ENCODE data around the gene LSAMP.

Gene LSAMP

DNA sequence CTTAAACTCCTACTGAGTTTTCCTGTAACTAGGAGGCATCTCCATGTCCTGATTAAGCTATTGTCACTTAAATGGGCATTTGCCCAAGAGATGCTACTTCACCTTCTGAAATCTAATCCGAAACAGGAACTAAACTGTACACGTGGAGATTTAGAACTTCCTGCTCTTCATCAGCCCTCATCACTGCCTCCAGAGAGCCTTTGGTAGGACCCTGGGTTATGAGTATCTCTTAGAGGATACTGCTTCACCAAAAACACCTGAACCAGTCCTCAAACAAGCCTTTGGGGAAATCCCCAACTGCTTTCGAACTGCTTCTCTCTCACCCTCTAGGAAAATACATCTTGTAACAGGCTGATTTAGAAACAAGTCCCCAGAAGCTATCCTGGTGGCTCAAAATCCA lies 501.7 kb downstream of the LSAMP start:
- DNase-seq (ENCODE audit: low read depth): no peak

DNA sequence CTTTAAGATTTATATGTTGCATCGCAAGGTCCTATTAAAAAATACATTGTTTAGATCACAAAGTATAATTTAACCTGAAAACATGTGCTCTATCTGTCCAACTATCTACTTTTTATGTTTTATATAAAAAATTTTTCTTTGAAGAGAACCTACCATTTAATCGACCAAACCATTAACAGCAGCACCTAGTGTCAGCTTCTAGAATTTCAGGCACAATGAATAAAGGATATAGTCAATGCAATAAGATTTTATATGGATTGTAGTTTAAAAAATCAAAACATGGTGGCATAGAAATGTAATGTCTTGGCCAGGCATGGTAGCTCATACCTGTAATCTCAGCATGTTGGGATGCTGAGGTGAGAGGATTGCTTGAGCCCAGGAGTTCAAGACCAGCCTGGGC lies 508.2 kb downstream of the LSAMP start:
- DNase-seq (ENCODE audit: low read depth): no peak

DNA sequence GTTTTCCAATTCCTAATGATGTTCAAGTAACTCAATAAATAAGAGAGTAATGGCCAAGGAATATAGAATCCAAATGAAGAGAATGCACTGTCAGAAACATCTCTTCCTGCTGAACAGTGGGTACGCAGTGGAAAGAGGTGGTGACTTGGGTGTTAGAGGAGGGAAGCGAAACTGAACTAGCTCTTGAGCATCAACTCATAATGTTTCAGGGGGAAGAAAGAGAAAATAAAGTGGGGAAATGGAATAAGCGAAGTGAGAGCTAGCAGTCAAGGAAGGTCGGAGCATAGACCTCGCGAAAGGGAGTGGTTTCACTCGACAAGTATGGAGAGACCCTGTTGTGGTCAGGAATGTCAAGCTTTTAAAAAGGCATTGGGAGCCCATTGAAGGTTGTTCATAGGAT lies 512.5 kb downstream of the LSAMP start:
- no peak for DNase-seq (ENCODE audit: low read depth)

DNA sequence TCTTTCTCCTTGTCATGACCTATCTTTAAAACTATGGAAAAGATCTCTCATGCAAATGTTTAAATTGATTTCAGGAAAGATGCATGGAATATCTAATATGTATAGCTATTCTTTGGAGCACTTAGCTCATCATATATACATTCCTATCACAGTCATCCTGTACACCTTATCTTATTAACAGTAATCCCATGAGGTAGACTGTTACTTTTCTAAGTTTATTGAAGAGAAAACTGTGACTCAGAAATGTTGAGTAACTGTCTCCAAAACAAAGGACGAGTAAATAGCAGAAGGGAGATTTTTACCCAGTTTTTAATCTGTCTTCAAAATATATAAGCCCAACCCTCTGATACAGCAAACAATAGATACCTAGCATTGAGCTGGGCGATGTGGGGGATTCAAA lies 513.7 kb downstream of the LSAMP start:
- DNase-seq (ENCODE audit: low read depth): no peak

DNA sequence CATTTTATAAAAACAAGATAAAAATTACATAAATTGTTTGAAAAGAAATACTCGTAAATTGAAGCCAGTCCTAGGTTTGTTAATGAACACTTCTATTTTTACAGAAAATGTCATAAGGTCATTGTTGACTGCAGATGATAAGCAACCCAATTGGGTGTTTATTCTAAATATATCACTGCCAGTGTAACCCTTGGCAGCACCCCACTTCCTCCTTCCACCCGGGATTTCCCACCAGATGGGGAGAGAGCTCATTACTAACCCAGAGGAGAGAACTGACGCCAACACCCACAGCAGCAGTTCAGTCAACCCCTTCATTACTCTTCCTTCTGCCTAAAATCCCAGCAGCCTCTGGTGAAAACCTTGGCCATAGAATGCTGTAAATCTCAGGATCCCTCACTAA lies 514.4 kb downstream of the LSAMP start:
- no peak for DNase-seq (ENCODE audit: low read depth)

DNA sequence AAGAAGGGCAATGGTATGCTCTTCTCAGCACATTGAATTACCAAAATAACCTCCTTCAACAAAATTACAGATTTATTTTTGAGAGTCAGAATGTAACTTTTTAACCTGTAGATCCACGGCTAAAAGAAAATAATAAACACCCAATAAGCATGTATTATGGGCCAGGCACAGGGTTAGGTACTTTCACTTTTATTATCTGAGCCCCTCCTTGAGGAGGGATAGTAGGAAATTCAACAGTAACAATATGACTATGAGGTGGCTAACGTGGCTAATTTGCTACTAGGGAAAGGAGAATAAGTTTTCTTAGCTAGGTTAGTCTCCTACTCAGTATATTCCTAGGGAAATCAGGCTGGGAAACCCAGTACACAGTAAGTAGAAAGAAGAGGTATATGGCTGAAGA lies 515.1 kb downstream of the LSAMP start:
- DNase-seq (ENCODE audit: low read depth): no peak

DNA sequence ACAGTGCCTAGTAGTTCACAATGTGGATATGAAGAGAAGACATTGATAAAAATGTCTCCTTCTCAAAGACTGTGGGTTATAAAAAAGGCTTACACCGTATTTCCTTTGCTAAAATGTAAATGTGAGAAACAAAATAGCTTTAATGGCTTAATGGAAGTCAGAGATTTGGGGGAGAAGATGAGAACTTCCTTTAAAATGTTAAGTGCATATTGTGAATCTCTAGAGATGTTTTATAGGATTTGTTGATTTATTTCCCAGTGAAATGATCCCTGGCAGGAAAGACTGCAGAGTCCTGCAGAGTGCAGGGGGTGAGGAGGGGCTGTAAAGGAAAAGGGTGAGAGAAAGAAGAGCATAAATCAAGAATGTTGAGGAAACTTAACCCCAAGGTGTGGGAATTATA lies 516.9 kb downstream of the LSAMP start:
- DNase-seq (ENCODE audit: low read depth): no peak

DNA sequence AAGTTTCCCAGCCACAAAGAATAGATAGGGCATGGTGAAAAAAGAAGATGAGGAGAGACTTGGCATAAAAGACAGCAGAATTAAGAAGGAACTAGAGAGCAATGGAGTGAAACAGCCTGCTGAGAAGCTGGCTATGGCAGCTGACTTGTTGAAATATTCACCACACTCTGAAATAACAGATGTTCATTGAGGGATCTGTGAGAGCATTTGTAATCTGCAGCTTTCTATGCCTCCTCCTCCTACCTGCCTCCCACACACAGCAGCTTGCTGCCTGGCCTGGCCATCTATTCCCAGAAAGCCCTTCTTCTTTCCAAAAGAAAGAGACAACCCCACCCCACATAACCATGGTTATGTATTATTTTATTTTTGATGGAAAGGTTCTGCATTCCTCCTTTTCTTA lies 518.1 kb downstream of the LSAMP start:
- DNase-seq (ENCODE audit: low read depth): no peak

DNA sequence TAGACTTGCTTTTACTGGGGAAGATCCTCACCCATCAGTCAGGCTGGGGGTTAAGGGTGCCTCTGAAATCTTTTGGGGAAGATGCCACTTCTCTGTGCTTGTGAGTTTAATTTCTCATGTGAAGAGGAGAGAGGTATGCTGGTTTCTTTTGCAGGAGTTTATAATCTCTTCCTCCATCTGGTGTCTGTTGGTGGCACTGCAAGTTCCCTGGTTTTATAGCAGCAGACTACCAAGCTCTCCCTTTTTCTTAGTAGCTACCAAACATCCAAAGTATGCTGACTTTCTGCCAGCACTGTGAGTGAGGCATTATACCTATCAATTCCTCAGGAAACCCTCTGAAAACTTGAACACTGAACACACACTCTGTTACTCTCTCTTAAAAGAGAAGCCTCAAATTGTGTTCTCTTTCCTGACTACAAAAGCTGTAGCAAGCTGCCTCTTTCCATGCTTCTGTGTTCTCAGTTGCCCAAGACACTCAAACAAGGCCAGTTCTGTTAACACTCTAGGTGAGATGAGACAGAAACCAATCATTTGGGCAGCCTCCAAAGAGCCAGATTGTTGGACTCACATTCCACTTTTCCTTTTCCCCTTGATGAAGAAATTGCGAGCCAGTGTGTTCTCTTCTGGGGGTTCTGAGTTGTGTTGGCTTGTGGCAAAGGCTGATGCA lies 522.5 kb downstream of the LSAMP start:
- peak; percentile 24 for DNase-seq (ENCODE audit: low read depth)

DNA sequence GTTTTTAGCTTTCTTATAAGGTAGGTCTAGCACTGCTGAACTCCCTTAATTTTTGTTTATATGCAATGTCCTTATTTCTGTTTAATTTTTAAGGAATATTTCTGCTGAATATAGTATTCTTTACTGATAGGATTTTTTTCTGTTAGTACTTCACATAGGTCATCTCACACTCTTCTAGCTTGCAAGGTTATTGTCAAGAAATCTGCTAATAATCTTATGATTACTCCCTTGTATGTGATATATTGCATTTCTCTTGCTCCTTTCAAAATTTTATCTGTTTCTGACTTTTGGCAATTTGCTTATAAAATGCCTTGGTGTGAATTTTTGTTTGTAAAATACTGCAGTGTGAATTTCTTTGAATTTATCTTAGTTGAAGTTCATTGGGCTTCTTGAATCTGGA lies 523.6 kb downstream of the LSAMP start:
- no peak for DNase-seq (ENCODE audit: low read depth)

DNA sequence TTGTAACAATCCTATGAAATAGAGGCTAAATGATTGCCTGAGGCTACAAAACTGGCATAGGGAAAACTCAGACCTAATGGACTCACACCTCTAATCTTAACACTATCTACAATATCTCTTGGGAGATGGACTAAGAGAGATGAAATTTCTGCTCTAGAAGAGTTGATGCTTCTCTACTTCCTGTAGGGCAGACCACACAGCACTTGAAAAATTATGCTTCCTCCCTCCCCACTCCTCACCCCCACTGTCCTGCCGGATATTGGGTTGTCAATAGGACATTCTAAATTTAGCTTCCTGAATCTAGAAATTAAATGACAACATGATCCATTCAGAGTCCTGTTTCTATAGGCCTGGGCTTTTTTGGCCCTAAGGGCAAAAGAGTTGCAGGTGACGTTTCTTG lies 526.4 kb downstream of the LSAMP start:
- DNase-seq (ENCODE audit: low read depth): no peak

DNA sequence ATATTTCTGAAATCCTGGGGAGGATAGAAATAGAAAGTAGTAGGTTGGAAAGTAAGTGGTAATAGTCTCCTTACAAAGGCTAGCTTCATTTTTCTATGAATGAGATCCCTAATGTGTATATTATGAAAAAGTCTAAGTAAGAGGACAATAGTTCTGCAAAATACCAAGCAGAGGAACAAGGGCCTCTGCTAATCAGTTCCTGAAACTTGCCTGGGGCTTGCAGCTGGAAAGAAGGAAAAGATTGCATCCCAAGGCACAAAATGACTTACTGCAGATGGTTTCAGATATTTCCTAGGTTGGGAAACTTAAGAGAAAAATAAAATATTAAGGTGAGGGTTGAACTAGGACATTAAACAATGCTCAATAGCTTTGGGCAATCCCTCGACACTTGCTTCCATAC lies 528.4 kb downstream of the LSAMP start:
- no peak for DNase-seq (ENCODE audit: low read depth)

DNA sequence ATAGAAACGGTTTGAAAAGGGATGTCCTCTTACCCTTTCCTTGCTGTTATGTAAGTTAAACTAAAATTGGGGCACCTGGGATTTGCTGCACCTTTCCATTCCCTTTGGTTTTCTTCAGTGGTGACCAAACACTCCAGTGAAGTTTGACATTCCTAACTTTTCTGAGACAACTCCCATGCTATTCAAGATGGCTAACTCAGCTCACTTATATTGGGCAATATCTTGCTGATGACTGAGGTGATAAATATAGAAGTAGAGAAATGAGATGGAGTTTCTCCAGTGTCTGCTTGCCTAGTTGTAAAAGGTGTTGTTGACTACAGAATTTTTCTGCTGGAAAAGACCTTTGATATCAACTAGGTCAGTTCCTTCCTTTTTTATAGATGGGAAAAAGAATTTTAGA lies 530.2 kb downstream of the LSAMP start:
- no peak for DNase-seq (ENCODE audit: low read depth)

DNA sequence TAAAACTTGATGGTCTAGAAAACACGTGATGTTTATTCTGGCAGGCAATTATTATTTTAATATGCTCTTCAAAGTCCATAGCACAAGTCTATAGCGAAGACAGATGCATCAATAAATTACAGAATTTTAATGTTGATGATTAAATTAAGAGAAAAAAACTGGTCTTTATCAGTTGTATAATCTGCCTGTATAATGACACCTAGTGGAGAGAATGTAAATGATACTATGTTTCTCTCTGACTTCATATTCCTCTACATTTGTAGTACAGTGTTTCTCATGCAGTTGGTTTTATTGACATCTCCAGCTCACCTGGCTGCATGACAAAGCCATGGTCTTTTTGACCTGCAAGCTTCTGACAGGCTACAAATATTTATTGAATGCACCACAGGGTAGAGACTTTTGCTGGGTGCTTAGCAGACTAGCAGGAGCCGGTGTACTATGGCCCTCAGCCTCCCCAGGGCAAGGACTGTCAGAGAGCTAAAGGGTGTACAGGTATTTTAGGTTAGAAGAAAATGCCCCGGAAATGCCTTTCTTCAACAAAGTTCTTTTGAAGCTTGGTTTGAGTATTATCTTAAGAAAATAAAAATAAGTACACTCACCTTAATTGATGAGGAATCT lies 532.1 kb downstream of the LSAMP start:
- DNase-seq (ENCODE audit: low read depth): no peak

DNA sequence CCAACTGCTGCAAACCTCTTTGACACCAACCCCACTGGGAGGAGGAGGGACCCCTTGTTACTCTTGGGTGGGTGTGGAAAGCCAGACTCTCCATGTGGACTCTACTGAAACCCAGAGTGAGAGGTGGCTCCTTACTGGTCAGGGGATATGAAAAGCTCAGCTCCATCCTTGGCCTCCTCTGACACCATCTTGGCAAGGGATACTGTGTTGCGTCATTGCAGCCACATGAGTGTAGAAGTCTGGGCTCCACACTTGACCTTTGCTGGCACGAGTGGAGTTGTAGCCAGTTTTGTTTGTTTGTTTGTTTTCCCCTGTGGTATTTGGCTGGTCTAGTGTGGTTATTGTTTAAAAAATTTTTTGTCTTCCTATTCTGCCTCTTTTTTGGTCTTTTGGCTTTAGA lies 532.9 kb downstream of the LSAMP start:
- DNase-seq (ENCODE audit: low read depth): no peak

DNA sequence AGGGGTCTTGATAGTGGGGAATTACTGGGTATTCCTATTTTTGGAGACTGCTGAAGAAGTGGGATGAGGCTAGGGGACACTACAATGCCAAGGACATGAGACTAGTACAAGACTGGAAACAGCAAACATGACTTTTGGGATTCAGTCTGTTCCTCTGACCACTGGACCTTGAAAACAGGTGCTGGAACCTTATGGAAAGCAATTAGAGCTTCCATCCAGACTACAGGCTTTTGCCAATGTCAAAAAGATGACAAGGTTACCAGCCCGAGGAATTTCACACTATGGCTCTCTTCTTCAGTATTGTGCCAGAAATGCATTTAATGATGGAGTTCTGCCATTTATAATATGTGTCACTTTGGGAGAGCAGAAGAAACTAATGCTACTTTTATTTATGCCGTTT lies 539.4 kb downstream of the LSAMP start:
- DNase-seq (ENCODE audit: low read depth): no peak

DNA sequence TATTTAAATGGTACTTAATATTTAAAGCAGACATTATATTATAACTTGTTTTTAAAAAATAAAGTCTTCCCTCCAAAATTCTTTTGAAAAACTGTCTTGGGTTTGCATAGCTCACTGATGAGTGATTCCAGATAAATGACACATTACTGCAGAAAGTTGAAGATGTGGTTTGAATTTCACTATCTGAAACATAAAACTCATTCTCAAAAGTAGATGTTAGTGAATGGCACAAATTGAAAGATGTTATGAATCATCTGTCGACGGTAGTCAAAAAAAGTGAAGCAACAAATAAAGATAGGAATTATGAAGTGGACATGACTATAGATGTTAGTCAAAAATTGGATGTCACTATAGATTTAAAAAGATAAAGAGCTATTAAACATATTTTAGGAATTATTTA lies 541.4 kb downstream of the LSAMP start:
- DNase-seq (ENCODE audit: low read depth): no peak

DNA sequence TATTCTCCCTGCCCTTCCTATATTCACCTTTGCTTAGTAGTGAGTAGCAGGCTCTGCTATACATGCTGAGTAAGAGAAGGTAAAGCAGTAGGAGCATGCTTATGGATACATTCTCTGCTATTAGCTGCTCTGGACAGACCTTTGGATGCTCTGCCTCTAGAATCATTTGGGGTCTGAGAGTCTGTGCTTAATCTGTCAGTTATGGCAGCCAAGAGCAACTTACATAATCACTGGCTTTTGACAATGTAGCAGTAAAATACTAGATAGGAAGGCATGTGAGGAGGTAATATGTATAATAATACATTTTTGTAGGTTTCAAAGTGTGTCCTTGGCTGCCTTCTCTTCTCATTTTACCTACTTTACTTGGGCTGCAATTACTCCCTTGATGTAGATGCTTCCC lies 544.3 kb downstream of the LSAMP start:
- DNase-seq (ENCODE audit: low read depth): no peak

DNA sequence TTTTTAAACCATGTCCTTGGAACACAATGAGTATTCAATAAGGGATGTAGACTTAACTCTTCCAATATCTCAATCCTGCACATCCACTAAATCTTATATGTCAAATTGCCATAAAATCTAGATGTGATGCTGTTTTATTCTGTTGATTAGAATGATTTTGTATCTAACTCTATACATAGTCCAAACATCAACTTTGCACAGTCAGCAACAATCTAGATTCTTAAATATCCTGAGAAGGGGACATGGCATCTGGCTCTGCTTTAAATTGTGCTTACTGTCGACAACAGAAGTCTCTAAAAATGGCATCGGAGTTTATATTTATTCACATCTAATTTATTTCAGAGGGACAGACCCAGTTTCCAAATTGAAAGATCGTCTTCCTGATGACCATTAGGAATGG lies 545.8 kb downstream of the LSAMP start:
- no peak for DNase-seq (ENCODE audit: low read depth)

DNA sequence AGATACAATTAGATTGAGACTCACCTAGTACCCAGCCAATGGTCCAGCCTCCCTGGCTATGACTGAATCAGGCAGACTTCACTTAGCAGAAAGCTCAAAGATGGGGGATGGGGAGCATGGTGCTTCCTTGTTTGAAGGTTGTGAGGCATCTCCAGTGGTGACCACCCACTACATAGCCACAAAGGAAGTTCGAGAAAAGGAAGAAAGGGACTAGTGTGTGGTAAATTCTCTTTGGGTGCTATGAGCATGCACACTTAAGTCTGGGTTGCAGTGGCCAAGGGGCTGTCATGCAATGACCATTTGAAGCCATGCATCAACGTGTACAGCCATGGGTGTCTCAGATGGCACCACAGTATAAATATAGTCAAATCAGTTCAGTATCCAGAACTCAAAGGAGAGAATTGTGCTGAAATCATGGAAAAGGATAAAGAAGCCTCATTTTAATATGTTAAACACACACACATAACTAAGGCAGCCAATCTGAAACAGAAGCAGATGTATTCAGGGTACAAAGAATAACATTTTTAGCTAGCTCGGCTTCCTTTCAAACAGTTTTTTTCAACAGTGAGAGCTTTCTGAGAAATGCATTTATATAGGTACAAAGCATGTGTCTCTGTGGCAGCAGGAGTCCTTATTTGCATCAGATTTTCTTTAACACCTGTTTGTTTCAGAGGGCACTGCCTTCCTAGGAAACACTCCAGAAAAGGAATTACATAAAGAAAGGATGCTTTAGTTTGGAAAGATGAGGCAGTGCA lies 546.5 kb downstream of the LSAMP start:
- DNase-seq (ENCODE audit: low read depth): no peak

DNA sequence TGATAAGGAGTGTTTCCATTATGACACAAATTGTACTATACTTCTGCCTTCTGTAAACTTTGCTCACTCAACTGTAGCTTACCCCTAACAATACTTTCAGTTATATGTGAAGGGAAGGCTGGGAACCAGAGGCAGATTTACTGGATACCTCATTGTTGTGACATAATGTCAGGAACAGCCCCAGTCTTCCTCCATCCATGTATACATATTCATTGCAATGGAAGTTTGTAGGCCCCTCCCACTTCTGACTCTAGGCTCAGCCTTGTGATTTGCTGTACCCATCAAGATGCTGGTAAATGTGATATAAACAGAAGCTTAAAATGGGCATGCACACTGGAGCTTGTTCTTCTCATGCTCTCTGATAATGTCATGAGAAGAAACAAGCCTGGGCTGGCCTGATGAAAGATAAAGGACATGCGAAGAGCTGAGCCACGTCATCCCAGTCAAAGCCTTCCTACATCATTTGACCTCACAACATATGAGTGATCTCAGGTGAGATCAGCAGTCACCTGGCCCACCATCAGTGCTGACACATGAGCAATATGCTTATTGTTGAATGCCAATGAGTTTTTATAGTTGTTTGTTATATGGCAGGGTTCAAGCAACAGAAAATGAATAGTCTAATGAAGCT lies 554.2 kb downstream of the LSAMP start:
- no peak for DNase-seq (ENCODE audit: low read depth)

DNA sequence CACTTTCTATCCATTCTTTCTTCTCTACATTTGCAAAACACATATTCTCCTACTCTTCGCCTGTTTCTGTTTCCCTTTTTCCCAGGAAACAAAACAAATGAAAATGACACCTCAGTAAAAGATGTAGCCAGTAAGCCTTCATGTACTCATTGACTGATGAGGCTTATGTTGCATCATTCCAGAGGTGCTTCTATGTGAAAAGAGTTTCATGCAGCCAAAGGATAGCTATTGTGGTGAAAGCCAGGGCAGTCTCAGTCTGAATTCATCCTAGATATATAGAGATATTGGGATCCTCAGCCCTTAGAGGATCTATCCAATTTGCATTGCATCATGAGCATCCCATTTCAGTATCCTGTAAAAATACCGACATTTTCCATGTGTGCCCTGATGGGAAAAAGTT lies 554.7 kb downstream of the LSAMP start:
- no peak for DNase-seq (ENCODE audit: low read depth)

DNA sequence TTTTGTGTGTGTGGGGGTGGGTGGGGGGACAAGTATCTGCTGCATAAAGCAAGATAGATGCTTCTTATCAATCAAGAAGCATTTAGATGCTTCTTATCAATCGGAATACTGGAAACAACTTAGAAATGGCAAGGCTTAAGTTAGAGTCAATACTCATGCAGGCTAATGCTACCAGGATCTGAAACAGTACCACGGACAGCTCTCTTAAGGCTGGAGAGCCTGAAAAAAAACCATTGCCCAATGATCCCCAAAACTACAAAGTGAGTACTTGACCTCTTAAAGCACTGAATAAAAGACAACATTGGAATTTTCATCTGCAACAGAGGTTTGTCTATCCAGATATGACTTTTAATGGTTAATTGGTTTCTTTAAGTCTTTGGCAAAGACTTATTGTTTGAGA lies 559.7 kb downstream of the LSAMP start:
- DNase-seq (ENCODE audit: low read depth): no peak
